GM18505 (cell line): ENCODE results near the gene CCR1.
"Not testable (repeated sequence)": the region's sequence is repeated elsewhere in the genome, so short reads cannot be mapped to it uniquely, and the experiment has no call there.

Experiments
- ATAC-seq: cut with Tn5 transposase; IDR thresholded peaks from one replicate; pipeline ENCODE4 v1.9.1; 2021; ENCODE audit not compliant: unreplicated experiment
- POLR2A ChIP-seq: IDR thresholded peaks from 4 replicates; pipeline ENCODE4 v1.6.1; 2011; ENCODE audit warnings: borderline replicate concordance; ENCODE audit not compliant: insufficient read depth, insufficient read length; ENCODE audit errors: extremely low read depth

The CCR1 gene

DNA sequence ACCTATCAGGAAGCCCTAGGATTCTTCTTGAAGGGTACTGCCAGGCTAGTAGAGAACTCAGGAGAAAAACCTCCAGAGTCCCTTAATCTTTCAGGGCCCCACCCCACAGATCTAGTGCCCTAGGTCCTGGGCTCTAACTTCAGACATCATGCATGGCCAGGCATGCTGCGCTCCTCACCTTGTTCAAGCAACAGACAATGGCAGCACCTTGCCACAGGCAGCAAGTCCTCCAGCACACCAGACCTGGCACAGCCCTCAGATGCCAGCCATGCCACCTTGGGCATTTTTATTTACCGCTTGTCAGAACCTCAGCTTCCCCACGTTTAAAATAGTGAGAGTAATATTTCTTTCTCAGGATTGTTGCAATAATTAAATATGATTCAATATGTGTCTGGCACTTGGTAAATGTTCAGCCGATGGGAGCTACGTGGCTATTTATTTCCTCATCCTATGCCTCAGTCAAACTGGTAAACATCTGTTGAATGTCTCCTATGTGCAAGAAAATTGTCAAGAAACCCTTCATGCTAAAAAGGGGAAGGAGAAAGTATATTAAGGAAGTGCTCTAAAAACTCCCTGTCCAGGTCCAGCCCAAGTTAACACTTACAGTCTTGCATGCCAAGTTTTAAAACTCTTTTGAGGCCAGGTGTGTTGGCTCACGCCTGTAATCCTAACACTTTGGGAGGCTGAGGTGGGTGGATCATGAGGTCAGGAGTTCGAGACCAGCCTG is 14.5 kb upstream of the CCR1 start:
- no peak for ATAC-seq
- no peak for TF ChIP-seq POLR2A

DNA sequence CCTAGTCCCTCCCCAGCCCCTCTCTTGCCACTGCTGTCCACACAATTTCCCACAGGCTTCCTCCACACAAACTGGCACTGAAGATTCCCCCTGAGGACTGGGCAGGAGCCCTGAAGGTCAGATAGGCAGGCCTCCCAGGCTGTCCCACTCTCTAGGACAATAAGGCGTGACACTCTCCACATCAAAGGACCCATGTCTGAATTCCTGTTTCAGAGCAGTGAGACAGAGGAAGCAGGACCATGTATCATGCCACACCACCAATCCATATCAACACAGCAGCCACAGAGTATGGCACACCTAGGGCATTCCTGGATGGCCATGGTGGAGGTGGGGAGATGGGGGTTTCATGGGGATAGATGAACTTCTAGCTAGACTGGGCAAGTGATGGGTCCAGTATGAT is 13.8 kb upstream of the CCR1 start:
- no peak for ATAC-seq
- no peak for TF ChIP-seq POLR2A

DNA sequence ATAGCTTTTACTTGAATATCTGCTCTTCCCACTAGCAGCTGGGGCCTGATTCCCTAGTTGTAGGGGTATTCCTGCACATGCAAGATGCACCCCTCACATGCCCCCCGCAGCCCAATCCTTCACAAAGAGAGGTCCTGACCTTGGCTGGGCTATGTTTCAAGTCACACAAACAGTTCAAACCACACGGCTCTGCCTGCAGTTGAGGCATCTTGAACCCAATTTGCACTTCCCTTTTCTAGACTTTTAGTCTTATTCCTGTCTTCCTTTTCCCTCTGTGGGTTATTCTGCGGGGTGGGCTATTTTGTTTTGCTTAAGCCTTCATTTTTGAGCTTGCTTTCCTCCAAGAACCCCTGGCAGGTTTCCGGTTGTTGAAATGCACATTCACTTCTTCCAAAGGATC is 13.3 kb upstream of the CCR1 start:
- no peak for TF ChIP-seq POLR2A
- no peak for ATAC-seq

DNA sequence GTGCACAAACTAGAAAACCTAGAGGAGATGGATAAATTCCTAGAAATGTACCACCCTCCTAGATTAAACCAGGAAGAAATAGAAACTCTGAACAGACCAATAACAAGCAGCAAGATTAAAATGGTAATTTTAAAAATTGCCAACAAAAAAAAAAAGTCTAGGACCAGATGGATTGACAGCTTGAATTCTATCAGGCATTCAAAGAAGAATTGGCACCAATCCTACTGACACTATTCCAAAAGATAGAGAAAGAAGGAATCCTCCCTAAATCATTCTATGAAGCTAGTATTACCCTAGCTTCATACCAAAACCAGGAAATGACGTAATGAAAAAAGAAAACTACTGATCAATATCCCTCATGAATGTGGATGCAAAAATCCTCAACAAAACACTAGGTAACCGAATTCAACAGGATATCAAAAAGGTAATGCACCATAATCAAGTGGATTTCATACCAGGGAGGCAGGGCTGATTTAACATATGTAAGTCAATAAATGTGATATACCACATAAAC is 10.1 kb upstream of the CCR1 start:
- no peak for TF ChIP-seq POLR2A

DNA sequence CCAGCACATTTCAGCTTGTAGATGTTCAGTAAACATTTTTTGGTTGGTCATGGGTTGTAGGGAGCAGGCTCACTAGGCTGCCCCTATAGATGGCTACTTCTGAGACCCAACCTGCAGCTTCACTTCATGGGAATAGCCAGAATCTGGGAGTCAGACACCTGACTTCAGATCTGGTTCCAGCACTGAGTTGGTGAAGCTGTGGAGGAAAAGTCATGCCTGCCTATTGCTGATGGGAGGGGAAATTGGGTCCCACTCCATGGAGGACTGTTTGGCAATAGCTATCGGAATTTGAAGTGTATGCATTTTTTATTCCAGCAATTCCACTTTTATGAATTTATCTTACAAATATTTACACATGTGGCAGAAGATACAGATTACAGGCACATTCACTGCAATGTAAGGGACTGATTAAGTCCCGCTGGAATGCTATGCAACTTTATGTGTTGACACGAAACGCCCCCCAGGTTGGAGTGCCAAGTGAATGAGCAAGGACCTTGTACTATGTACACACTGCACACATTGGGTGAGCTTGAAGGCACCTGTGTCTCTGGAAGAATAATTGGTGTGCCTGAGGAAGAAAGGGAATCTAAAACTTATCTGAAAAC is 7.8 kb upstream of the CCR1 start:
- TF ChIP-seq POLR2A = no peak
- ATAC-seq = no peak

More for the DNA sequence above, 10.1 kb upstream of the CCR1 start:
- ATAC-seq = no peak

DNA sequence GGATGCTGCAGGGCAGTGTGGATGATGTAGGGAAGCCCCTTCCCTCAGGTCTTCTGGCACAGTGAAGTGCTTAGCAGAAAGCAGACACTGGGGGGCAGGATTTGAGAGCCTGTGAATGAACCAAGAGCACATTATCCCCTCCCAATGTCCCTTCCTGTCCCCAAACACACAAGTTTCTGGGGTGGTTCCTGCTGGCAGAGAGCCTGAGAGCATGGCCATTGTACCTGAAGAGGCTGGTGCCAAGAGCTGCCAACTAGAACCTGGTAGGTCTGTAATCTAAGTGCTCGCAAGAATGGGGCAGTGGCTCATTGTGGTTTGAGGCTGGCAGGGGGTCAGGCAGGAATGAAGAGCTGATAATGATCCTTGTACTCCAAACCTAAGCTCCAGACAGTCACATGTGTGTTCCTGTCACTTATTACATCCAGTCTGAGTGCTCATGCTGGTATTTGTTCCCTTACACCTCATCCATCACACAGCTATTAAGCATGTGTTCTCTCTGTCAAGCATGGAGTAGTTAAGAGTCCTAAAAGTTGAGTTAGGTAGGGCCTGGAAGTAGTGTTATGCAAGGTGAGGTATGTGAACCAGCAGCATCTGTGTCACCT is 6.7 kb upstream of the CCR1 start:
- no peak for ATAC-seq
- TF ChIP-seq POLR2A = no peak

DNA sequence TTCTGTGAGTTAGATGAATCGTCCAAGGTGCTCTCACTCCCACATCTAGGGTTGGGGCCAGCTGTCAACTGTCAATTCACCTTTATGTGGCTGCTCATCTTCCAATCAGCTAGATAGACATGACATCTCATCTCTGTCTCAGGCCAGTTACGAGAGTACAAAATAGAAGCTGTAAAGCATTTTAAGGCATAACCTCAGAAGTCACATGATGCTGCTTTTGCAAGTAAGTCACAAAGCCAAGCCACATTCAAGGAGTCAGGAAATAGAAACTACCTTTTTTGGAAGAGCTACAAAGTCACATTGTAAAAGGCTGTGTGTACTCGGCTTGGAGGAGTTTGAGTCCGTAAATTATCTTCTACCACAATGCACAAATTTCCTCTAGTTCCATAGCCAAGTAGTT is 5.1 kb upstream of the CCR1 start:
- no peak for ATAC-seq
- TF ChIP-seq POLR2A = no peak

DNA sequence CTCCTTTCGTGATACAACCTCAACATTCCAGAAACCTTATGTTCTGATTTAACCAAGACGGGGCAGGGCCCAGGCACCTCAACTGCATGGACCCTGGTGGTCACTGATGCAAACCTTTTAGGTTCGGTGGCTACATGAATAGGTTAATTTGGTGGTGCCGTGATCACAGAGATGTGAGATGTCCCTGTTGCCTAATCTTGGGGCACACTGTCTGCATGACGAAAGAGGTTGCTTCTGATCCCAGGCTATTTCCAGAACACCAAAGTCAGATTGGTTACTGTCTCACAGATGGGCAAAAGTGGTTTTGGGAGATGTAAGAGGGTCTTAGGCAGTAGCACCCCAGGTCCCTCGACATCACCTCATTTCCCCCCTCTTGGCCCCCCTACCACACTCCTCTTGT is 4.0 kb upstream of the CCR1 start:
- no peak for TF ChIP-seq POLR2A
- ATAC-seq = no peak

DNA sequence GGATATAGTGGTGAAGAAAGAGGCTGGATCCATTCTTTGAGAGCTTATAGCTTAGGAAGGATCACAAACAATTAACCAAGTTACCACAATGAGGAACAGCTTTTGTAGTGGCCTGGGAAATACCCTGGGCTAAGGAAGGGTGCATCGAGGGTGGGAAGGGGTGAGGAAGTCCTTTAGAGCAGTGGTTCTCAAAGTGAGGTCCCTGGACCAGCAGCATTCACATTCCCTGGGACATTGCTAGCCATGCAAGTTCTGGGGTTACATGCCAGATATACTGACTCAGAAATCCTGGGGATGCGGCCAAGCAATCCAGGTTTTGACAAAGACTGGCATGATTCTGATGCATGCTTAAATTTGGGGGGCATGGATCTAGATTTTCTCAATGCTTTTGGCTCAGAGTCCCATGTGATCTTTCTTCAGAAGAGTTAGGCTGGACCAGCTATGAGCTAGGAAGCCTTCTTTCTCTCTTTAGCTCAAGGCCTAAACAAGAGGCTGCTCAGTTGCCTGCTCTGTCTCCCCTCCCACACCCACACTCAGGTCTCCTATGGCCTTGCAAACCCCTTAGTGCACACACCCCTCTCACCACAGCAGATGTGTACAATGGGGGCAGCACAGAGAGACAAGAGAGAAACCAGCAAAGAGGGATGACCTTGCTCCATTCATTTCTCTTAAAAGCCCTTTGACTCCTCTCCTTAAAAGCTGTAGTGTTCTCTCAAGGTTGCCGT is 1.8 kb upstream of the CCR1 start:
- no peak for ATAC-seq

DNA sequence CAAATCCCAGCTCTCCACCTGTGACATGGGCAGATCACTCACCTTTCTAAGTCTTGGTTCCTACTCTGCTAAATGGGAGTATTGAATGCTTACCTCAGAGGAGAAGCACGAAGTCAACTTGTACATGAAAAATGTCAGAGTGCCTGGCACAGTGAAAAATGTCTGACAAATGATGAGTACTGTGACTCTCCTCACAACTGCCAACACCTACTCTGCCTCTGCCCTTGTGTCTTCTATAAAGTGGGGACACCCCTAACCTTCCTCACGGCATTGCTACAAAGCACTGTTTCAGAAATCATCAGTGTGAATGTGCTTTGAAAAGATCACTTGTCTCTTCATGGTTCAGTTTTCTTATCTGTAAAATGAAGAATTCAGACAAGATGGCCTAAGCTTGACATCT is 940 bp upstream of the CCR1 start:
- no peak for ATAC-seq
- TF ChIP-seq POLR2A = no peak

More for the DNA sequence above, 1.8 kb upstream of the CCR1 start:
- no peak for TF ChIP-seq POLR2A

DNA sequence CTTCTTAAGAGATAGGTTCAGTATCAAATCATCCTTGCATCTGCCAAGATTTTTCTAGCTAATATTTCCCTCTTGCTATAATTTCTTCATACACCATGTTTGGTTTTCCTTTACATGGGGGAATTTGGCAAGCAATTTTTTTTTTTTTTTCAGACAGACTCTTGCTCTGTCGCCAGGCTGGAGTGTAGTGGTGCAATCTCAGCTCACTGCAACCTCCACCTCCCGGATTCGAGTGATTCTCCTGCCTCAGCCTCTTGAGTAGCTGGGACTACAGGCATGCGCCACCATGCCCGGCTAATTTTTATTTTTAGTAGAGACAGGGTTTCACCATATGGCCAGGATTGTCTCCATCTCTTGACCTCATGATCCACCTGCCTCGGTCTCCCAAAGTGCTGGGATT is 599 bp downstream of the CCR1 start:
- ATAC-seq = not testable (repeated sequence)

DNA sequence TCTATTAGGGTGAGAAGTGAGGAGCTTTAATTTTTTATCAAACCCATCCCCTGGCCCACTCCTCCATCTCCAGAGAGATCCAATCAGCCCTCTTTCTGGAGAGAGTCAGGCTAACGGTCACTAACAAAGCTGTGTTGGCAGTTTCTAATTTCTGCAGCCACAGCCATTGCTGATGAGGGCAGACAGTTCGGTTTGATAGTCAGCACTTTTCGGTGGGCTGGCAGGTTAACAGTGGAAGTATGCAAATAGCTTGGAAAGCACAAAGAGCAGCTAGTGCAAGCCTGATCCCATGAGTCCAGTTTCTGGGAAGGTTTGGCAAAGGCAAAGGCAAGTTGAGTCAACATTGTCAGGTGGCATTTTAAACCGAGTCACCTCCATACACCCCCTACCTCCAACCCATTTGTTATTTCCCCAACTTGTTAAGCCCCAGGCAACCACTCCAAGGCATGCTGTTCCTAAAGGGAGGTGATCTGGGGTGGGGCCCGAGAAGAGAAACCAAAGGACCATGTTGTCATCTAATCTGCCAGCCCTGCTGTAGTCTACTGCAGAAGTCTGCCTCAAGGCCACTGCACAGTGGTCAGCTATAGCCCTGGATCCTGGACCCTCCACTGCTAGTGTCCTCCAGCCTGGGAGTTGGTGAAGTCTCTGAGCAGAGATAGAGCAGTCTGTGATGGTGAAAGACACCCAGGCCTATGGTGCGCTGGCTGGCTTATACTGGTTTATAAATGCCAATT is 1.7 kb downstream of the CCR1 start:
- TF ChIP-seq POLR2A = no peak
- ATAC-seq = no peak
